Measurements from ENCODE around the gene NPAS3.

NPAS3 gene

GRCh38 chr14:33490555-33490954 is 551.9 kb downstream of the NPAS3 start:
- DNase-seq, result no peak

- DNase-seq, result no peak
Observed at GRCh38 chr14:33491112-33491511, 552.4 kb downstream of the NPAS3 start.

GRCh38 chr14:33492491-33492890 is 553.8 kb downstream of the NPAS3 start:
- DNase-seq, result no peak

GRCh38 chr14:33493266-33493665 is 554.6 kb downstream of the NPAS3 start:
- no peak for DNase-seq

- no peak for DNase-seq
Observed at GRCh38 chr14:33493990-33494389, 555.3 kb downstream of the NPAS3 start.

GRCh38 chr14:33499687-33500086 is 561.0 kb downstream of the NPAS3 start:
- DNase-seq, result no peak

GRCh38 chr14:33504246-33505099 is 565.8 kb downstream of the NPAS3 start:
- no peak for DNase-seq

GRCh38 chr14:33505266-33505962 is 566.7 kb downstream of the NPAS3 start:
- DNase-seq, result no peak

GRCh38 chr14:33505963-33506329 is 567.3 kb downstream of the NPAS3 start:
- DNase-seq, result no peak

GRCh38 chr14:33508126-33509062 is 569.7 kb downstream of the NPAS3 start:
- DNase-seq, result no peak

GRCh38 chr14:33509454-33509853 is 570.8 kb downstream of the NPAS3 start:
- DNase-seq, result no peak

GRCh38 chr14:33510063-33510481 is 571.4 kb downstream of the NPAS3 start:
- no peak for DNase-seq

- no peak for DNase-seq
Observed at GRCh38 chr14:33510991-33511390, 572.3 kb downstream of the NPAS3 start.

- DNase-seq, result no peak
Observed at GRCh38 chr14:33511851-33512640, 573.4 kb downstream of the NPAS3 start.

- DNase-seq, result no peak
Observed at GRCh38 chr14:33515441-33515840, 576.8 kb downstream of the NPAS3 start.

- no peak for DNase-seq
Observed at GRCh38 chr14:33515899-33516298, 577.2 kb downstream of the NPAS3 start.

- DNase-seq, result no peak
Observed at GRCh38 chr14:33516898-33517436, 578.3 kb downstream of the NPAS3 start.

GRCh38 chr14:33521192-33521591 is 582.5 kb downstream of the NPAS3 start:
- no peak for DNase-seq

- DNase-seq, result no peak
Observed at GRCh38 chr14:33524244-33524643, 585.6 kb downstream of the NPAS3 start.

- DNase-seq, result no peak
Observed at GRCh38 chr14:33525626-33526025, 586.9 kb downstream of the NPAS3 start.

GRCh38 chr14:33527023-33527634 is 588.5 kb downstream of the NPAS3 start:
- no peak for DNase-seq

GRCh38 chr14:33528655-33529054 is 590.0 kb downstream of the NPAS3 start:
- no peak for DNase-seq

All from activated CD4-positive, alpha-beta T cell treated with anti-CD3 and anti-CD28 coated beads, Interleukin-2, amount 50 U/mL, for 1 hour (primary cell).